SK-N-SH treated with all-trans-retinoic acid at 6 μM for 48 hours (cell line): ENCODE results near the gene MRPL38.
"Not testable (repeated sequence)": the region's sequence is repeated elsewhere in the genome, so short reads cannot be mapped to it uniquely, and the experiment has no call there.

Source experiments
- ATAC-seq: fragments of 200-7000 bp; cut with Tn5 transposase; 3 replicates; pipeline ENCODE4 v1.9.1; 2020; ENCODE audit warnings: mild to moderate bottlenecking, moderate library complexity
- ARNTL ChIP-seq: fragments of 450-650 bp; formaldehyde crosslinking; IDR thresholded peaks from 2 replicates; pipeline ENCODE4 v1.5.0; 2020; ENCODE audit warnings: low read depth, mild to moderate bottlenecking, moderate library complexity, borderline replicate concordance
- BACH2 ChIP-seq: fragments of 250-450 bp; sonication (Bioruptor Pico); IDR thresholded peaks from 2 replicates; pipeline ENCODE4 v1.9.0; 2021; ENCODE audit warnings: mild to moderate bottlenecking, borderline replicate concordance
- CSDC2 ChIP-seq: fragments of 250-450 bp; sonication (Bioruptor Pico); IDR thresholded peaks from 2 replicates; pipeline ENCODE4 v1.5.0; 2020; ENCODE audit warnings: mild to moderate bottlenecking, moderate library complexity
- ESRRG ChIP-seq: fragments of 250-450 bp; sonication (Bioruptor Pico); IDR thresholded peaks from 2 replicates; pipeline ENCODE4 v1.6.1; 2021; ENCODE audit warnings: mild to moderate bottlenecking
- ISL1 ChIP-seq: fragments of 250-450 bp; sonication (Bioruptor Pico); IDR thresholded peaks from 2 replicates; pipeline ENCODE4 v2.1.2; 2022; ENCODE audit warnings: mild to moderate bottlenecking, moderate library complexity
- OSR1 ChIP-seq: fragments of 250-450 bp; sonication (Bioruptor Pico); IDR thresholded peaks from 2 replicates; pipeline ENCODE4 v1.8.0; 2022; ENCODE audit warnings: moderate library complexity, mild to moderate bottlenecking, inconsistent platforms
- PATZ1 ChIP-seq: fragments of 250-450 bp; sonication (Bioruptor Pico); IDR thresholded peaks from 2 replicates; pipeline ENCODE4 v1.8.0; 2020; ENCODE audit warnings: mild to moderate bottlenecking, moderate library complexity, borderline replicate concordance
- POU6F1 ChIP-seq: fragments of 250-450 bp; sonication (Bioruptor Pico); IDR thresholded peaks from 2 replicates; pipeline ENCODE4 v1.8.0; 2021; ENCODE audit warnings: low read depth, mild to moderate bottlenecking, moderate library complexity, borderline replicate concordance
- PPARA ChIP-seq: fragments of 250-450 bp; sonication (Bioruptor Pico); IDR thresholded peaks from 2 replicates; pipeline ENCODE4 v1.5.0; 2020; ENCODE audit warnings: mild to moderate bottlenecking, borderline replicate concordance
- RARB ChIP-seq: fragments of 250-450 bp; sonication (Bioruptor Pico); IDR thresholded peaks from 2 replicates; pipeline ENCODE4 v1.8.0; 2021; ENCODE audit warnings: mild to moderate bottlenecking, moderate library complexity
- TCF4 ChIP-seq: fragments of 250-450 bp; sonication (Bioruptor Pico); IDR thresholded peaks from 2 replicates; pipeline ENCODE4 v1.8.0; 2021; ENCODE audit warnings: mild to moderate bottlenecking, moderate library complexity, borderline replicate concordance
- ZC3H10 ChIP-seq: fragments of 250-450 bp; sonication (Bioruptor Pico); IDR thresholded peaks from 2 replicates; pipeline ENCODE4 v1.5.1; 2021; ENCODE audit warnings: mild to moderate bottlenecking, moderate library complexity
- ZFP3 ChIP-seq: fragments of 250-450 bp; sonication (Bioruptor Pico); IDR thresholded peaks from 2 replicates; pipeline ENCODE4 v1.5.0; 2020; ENCODE audit warnings: mild to moderate bottlenecking, moderate library complexity
- ZFP30 ChIP-seq: fragments of 450-650 bp; formaldehyde crosslinking; IDR thresholded peaks from 2 replicates; pipeline ENCODE4 v1.5.0; 2022; ENCODE audit warnings: mild to moderate bottlenecking, moderate library complexity
- ZNF565 ChIP-seq: fragments of 450-650 bp; formaldehyde crosslinking; conservative IDR thresholded peaks from 2 replicates; pipeline ENCODE4 v1.5.0; 2020; ENCODE audit warnings: low read depth, mild to moderate bottlenecking, moderate library complexity
- ZNF70 ChIP-seq: fragments of 450-650 bp; formaldehyde crosslinking; IDR thresholded peaks from 2 replicates; pipeline ENCODE4 v1.5.0; 2020; ENCODE audit warnings: mild to moderate bottlenecking, moderate library complexity
- ZNF8 ChIP-seq: fragments of 450-650 bp; formaldehyde crosslinking; IDR thresholded peaks from 2 replicates; pipeline ENCODE4 v1.5.0; 2020; ENCODE audit warnings: mild to moderate bottlenecking, moderate library complexity
- TF ChIP-seq, protein P1 (sequence below): fragments of 250-450 bp; sonication (Bioruptor Pico); IDR thresholded peaks from 2 replicates; pipeline ENCODE4 v1.5.0; 2020; ENCODE audit warnings: mild to moderate bottlenecking, moderate library complexity
- TF ChIP-seq, protein P2 (sequence below): fragments of 250-450 bp; sonication (Bioruptor Pico); IDR thresholded peaks from 2 replicates; pipeline ENCODE4 v1.5.1; 2021; ENCODE audit warnings: mild to moderate bottlenecking, moderate library complexity

The MRPL38 gene

GRCh38 chr17:75891022-75891604 is 13.6 kb downstream of the MRPL38 start (continued):
- TF ChIP-seq, protein P1, sequence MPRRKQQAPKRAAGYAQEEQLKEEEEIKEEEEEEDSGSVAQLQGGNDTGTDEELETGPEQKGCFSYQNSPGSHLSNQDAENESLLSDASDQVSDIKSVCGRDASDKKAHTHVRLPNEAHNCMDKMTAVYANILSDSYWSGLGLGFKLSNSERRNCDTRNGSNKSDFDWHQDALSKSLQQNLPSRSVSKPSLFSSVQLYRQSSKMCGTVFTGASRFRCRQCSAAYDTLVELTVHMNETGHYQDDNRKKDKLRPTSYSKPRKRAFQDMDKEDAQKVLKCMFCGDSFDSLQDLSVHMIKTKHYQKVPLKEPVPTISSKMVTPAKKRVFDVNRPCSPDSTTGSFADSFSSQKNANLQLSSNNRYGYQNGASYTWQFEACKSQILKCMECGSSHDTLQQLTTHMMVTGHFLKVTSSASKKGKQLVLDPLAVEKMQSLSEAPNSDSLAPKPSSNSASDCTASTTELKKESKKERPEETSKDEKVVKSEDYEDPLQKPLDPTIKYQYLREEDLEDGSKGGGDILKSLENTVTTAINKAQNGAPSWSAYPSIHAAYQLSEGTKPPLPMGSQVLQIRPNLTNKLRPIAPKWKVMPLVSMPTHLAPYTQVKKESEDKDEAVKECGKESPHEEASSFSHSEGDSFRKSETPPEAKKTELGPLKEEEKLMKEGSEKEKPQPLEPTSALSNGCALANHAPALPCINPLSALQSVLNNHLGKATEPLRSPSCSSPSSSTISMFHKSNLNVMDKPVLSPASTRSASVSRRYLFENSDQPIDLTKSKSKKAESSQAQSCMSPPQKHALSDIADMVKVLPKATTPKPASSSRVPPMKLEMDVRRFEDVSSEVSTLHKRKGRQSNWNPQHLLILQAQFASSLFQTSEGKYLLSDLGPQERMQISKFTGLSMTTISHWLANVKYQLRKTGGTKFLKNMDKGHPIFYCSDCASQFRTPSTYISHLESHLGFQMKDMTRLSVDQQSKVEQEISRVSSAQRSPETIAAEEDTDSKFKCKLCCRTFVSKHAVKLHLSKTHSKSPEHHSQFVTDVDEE (CRISPR knock-in tag) = no peak

DNA sequence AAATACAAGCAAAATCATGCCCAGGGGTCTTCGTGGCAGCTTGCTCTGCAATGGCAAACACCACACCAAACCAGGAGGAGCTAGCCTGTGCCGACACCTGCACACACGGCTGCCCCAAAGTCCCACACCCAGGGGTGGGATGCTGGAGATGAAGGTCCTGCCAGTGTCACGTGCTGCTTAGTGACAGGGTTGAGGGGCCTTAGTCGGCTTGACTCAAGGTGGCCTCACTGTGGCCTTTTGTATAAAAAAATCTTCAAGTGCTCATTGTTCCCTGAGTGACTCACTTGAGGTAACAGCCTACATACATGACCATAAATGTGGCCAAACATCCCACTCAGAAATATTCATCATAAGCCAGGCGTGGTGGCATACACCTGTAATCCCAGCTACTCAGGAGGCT is 15.2 kb downstream of the MRPL38 start:
- ATAC-seq = no peak
- TF ChIP-seq TCF4 = no peak
- TF ChIP-seq ZFP3 (CRISPR knock-in tag) = no peak
- no peak for TF ChIP-seq BACH2
- TF ChIP-seq, protein P2, sequence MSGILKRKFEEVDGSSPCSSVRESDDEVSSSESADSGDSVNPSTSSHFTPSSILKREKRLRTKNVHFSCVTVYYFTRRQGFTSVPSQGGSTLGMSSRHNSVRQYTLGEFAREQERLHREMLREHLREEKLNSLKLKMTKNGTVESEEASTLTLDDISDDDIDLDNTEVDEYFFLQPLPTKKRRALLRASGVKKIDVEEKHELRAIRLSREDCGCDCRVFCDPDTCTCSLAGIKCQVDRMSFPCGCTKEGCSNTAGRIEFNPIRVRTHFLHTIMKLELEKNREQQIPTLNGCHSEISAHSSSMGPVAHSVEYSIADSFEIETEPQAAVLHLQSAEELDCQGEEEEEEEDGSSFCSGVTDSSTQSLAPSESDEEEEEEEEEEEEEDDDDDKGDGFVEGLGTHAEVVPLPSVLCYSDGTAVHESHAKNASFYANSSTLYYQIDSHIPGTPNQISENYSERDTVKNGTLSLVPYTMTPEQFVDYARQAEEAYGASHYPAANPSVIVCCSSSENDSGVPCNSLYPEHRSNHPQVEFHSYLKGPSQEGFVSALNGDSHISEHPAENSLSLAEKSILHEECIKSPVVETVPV = no peak
- TF ChIP-seq ZC3H10 (CRISPR knock-in tag) = no peak
- TF ChIP-seq ESRRG = no peak
- no peak for TF ChIP-seq OSR1 (CRISPR knock-in tag)
- no peak for TF ChIP-seq ISL1 (CRISPR knock-in tag)
- TF ChIP-seq ZFP30 (CRISPR knock-in tag) = no peak
- no peak for TF ChIP-seq POU6F1
- TF ChIP-seq ZNF565 = no peak
- TF ChIP-seq ZNF8 (CRISPR knock-in tag) = no peak
- no peak for TF ChIP-seq RARB (CRISPR knock-in tag)
- TF ChIP-seq ZNF70 (CRISPR knock-in tag) = no peak
- TF ChIP-seq CSDC2 (CRISPR knock-in tag) = no peak
- no peak for TF ChIP-seq ARNTL (CRISPR knock-in tag)

GRCh38 chr17:75888484-75888883 is 16.2 kb downstream of the MRPL38 start:
- TF ChIP-seq POU6F1 = no peak
- no peak for TF ChIP-seq OSR1 (CRISPR knock-in tag)
- TF ChIP-seq ZNF70 (CRISPR knock-in tag) = no peak
- no peak for TF ChIP-seq ARNTL (CRISPR knock-in tag)
- TF ChIP-seq PPARA (CRISPR knock-in tag) = no peak
- TF ChIP-seq, protein P2 = no peak
- TF ChIP-seq, all 23 proteins: peak for 0
- ATAC-seq = no peak

DNA sequence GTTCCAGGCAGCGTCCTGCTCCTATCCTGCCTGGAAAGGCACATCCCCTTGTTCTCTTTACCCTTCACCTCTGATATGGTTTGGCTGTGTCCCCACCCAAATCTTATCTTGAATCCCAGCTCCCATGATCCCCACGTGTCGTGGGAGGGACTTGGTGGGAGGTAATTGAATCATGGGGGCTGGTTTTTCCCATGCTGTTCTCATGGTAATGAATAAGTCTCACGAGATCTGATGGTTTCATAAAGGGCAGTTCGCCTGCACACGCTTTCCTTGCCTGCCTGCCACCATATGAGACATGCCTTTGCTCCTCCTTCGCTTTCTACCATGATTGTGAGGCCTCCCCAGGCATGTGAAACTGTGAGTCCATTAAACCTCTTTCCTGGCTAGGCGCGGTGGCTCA is 18.8 kb downstream of the MRPL38 start:
- not testable (repeated sequence) for ATAC-seq

DNA sequence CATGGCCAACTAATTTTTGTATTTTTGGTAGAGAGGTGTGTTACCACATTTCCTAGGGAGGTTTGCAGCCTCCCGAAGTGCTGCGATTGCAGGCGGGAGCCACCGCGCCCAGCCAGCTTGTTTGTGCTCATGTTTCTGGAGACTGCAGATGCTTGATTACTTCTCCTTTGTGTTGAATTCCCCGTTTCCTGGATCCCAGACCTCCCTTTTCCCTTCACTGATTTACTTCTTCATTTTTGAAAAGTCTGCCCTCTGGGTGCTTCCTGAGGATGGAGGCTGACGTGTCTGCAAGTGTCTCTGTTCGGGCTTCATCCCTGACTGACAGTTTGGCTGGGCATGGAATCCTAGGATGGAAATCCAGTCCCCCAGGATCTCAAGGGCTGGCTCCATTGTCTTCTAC is 19.3 kb downstream of the MRPL38 start:
- ATAC-seq = no peak
- TF ChIP-seq BACH2 = no peak
- no peak for TF ChIP-seq PATZ1
- TF ChIP-seq RARB (CRISPR knock-in tag) = no peak
- no peak for TF ChIP-seq PPARA (CRISPR knock-in tag)
- no peak for TF ChIP-seq ZNF565
- no peak for TF ChIP-seq TCF4
- TF ChIP-seq, protein P2 = no peak
- no peak for TF ChIP-seq OSR1 (CRISPR knock-in tag)
- no peak for TF ChIP-seq ZFP30 (CRISPR knock-in tag)
- no peak for TF ChIP-seq ZNF8 (CRISPR knock-in tag)
